Measurements from ENCODE around the gene KCNK7. TPM values are rescaled to one million over a fixed set of nuclear protein-coding genes. Genes with fewer than 3 reads are reported as not detected.

The KCNK7 gene
- total RNA-seq, 1 donor from 2014 or later: 12.0 TPM

GRCh38 chr11:65576232-65576866 is 19.3 kb downstream of the KCNK7 start:
- H3K4me3 ChIP-seq: peak overlapping the region; percentile 81 to 98
- H3K27ac ChIP-seq: peak overlapping the region; percentile 93
- DNase-seq (ENCODE audit: extremely low spot score in 2 of 2): no peak
- TF ChIP-seq POLR2AphosphoS5 (IDR thresholded peaks at IDR 0.05; ENCODE audit: insufficient read depth in 1 of 2, low read depth in 1 of 2) (no peak), POLR2A (IDR thresholded peaks at IDR 0.05) (no peak), CTCF (IDR thresholded peaks at IDR 0.05) (no peak)
- no peaks in the 10 kb centered on the region for H3K27me3 ChIP-seq
- peaks cover 3 to 22% of the 10 kb centered on the region in 2 donors for H3K36me3 ChIP-seq
- H3K9me3 ChIP-seq: no peaks in the 10 kb centered on the region
- intact Hi-C loops (cut with DNase I): no loop called here
- H3K4me1 ChIP-seq: peaks cover 67% of the 10 kb centered on the region

- no peak for DNase-seq (ENCODE audit: extremely low spot score in 2 of 2)
- Histone ChIP-seq H3K27ac (peak within 1 kb of the TSS; percentile 93), H3K27me3 (no peaks in the 10 kb centered on the region), H3K36me3 (peaks cover 1 to 15% of the 10 kb centered on the region in 2 donors), H3K4me3 (peak within 1 kb of the TSS; percentile 81 to 98), H3K9me3 (no peaks in the 10 kb centered on the region), H3K4me1 (peaks cover 73% of the 10 kb centered on the region)
- TF ChIP-seq POLR2AphosphoS5 (IDR thresholded peaks at IDR 0.05; ENCODE audit: insufficient read depth in 1 of 2, low read depth in 1 of 2) (peak in 1 of 2 donors; percentile 56), CTCF (IDR thresholded peaks at IDR 0.05) (no peak)
- intact Hi-C loops (cut with DNase I): no loop called here
Observed at GRCh38 chr11:65575568-65576231, 19.9 kb downstream of the KCNK7 start, which contains the start of gene EHBP1L1. TSS of gene EHBP1L1 (plus strand) at chr11:65576053. CDS start at chr11:65576303, 250 bp downstream.

- Histone ChIP-seq H3K4me3 (peak overlapping the region; percentile 81 to 98), H3K4me1 (peaks cover 75% of the 10 kb centered on the region), H3K27ac (peak overlapping the region; percentile 93), H3K36me3 (peaks cover 0 to 8% of the 10 kb centered on the region in 2 donors), H3K9me3 (no peaks in the 10 kb centered on the region), H3K27me3 (no peaks in the 10 kb centered on the region)
- intact Hi-C loops (cut with DNase I): loop anchor here (5.0 kb wide), 1 partner anchor 37 kb away; the partner anchor contains the start of gene MAP3K11
- TF ChIP-seq CTCF (IDR thresholded peaks at IDR 0.05) (no peak), POLR2AphosphoS5 (IDR thresholded peaks at IDR 0.05; ENCODE audit: insufficient read depth in 1 of 2, low read depth in 1 of 2) (no peak), POLR2A (IDR thresholded peaks at IDR 0.05) (no peak)
- no peak for DNase-seq (ENCODE audit: extremely low spot score in 2 of 2)
Observed at GRCh38 chr11:65574811-65575567, 20.6 kb downstream of the KCNK7 start.

- DNase-seq (ENCODE audit: extremely low spot score in 2 of 2): no peak
- intact Hi-C loops (cut with DNase I): loop anchor here (5.0 kb wide), 1 partner anchor 38 kb away; the partner anchor contains the start of gene MAP3K11
- Histone ChIP-seq H3K4me3 (peak overlapping the region; percentile 81 to 98), H3K27me3 (no peaks in the 10 kb centered on the region), H3K4me1 (peaks cover 80% of the 10 kb centered on the region), H3K36me3 (peaks cover 0 to 2% of the 10 kb centered on the region in 2 donors), H3K9me3 (no peaks in the 10 kb centered on the region), H3K27ac (peak overlapping the region; percentile 93)
- TF ChIP-seq CTCF (IDR thresholded peaks at IDR 0.05) (peak; percentile 76 to 92 (median 84)), POLR2A (IDR thresholded peaks at IDR 0.05) (no peak), POLR2AphosphoS5 (IDR thresholded peaks at IDR 0.05; ENCODE audit: insufficient read depth in 1 of 2, low read depth in 1 of 2) (peak; percentile 65 to 84)
Observed at GRCh38 chr11:65574109-65574810, 21.3 kb downstream of the KCNK7 start.
